ENCODE results near the gene SLC45A3.

Gene SLC45A3

DNA sequence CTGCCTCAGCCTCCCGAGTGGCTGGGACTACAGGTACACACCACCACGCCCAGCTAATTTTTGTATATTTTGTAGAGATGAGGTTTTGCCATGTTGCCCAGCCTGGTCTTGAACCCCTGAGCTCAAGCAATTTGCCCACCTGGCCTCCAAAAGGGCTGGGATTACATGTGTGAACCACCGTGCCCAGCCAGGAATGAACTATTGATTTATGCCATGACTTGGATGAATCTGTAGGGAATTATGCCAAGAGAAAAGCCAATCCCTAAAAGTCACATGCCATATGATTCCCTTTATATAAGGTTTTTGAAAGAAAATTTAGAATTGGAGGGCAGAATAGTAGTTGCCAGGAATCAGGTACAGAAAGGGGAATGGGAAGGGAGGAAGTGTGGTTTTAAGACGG is 19.1 kb upstream of the SLC45A3 start:
- DNase-seq: no peak

- DNase-seq: no peak
These were observed 18.6 kb upstream of the SLC45A3 start for GRCh38 chr1:205698921-205699320.

- DNase-seq: no peak
These were observed 13.2 kb upstream of the SLC45A3 start for GRCh38 chr1:205693421-205693991.

DNA sequence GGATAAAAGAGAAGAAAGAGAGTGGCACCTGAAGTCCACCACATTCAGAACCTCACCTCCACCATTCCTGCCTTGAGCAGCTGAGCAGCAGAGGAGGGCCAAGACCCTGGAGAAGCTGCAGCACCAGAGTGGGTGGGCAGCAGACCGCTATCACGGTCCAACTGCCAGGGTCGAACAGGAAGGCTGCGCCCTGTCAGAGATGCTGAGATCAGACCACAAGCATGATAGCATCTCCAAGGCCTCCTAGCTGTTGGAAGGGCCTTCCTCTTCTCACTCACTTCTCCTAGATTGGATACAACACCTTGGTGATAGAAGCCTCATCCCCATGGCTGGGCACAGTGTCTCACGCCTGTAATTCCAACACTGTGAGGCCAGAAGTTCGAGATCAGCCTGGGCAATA is 12.1 kb upstream of the SLC45A3 start:
- DNase-seq: no peak

DNA sequence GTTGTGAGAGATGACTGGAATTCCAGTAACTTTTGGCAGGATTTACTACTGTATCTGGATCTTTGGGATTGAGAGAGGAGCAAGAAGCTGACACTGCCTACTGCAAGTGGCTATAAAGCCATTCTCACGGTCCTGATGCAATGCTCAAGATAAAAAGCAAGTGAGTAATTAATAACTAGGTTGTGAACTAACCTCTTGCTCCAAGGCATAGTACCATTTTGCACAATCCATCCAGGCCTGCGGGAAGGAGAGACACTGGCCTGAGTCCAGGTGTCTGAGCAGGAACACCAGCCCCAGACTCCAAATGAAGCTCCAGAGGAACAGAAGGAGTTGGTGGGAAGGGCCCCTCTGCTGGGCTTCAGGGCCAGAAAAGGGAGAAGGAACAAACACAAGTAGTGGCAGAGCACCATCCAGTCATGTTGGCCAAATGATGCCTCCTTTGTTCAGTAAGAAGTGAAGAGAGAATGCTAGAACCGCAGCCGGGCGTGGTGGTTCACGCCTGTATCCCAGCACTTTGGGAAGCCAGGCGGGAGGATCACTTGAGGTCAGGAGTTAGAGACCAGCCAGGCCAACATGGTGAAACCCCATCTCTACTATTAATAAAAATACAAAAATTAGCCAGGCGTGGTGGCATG is 9.9 kb upstream of the SLC45A3 start:
- no peak for DNase-seq

- DNase-seq: no peak
These were observed 9.2 kb upstream of the SLC45A3 start for GRCh38 chr1:205689479-205689878.

- no peak for DNase-seq
These were observed 8.1 kb upstream of the SLC45A3 start for GRCh38 chr1:205688171-205689080.

DNA sequence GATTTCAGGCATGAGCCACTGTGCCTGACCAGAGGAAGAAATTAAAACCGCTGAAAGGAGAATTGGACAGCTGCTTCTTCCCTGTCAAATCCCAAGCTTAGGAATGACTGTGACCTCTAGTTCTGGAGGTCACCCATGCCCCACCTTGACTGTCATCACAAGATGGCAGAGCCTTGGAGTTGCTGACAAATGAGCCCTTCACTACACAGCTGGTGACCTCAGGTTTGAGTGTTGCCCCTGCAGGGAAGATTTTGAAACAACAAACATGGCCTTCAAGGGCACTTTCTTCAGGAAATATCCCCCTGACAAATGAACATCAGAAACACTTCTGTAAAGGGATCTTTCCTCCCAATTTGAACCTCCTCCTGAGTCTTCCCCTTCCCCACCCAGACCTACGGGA is 6.9 kb upstream of the SLC45A3 start:
- DNase-seq: no peak

- no peak for DNase-seq
These were observed 1.1 kb upstream of the SLC45A3 start for GRCh38 chr1:205681364-205681763.

DNA sequence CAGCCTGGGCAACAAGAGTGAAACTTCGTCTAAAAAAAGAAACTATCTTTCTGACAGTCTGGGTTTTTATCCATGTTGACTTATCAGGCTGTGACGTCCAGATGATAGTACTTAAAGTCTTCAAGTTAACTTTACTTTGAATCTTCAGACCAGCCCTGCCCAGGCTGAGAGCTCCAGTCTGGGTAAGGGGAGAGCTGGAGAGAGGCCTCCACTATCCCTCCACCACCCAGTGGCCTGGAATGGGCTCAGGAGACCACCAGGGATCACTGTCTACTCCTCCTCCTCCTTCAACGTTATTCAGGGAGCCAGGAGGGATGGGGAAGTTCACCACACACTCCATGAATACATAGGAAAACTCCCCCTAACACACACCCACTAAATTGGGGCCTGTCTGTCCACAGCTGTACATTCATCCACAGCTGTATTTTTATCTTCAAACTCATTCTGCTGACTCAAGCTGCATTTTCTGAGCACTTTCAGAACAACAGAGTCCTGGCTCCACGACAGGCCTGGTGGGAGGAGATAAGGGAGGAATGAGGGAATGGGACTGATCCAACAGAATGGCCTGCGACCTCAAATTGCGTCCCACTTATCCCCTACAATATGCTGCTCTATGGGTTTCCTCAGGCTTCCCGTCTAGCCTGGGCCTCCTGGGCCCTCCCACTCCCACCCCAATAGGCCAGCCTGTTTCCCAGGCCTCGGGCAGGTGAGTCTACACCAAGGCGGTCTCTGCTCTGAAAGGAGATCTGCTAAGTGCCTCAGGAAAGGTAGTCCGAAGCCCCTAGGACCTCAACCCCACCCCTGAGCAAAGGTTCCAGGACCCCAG is 1.8 kb downstream of the SLC45A3 start:
- no peak for DNase-seq

GRCh38 chr1:205677167-205677566 is 3.1 kb downstream of the SLC45A3 start:
- DNase-seq: no peak

DNA sequence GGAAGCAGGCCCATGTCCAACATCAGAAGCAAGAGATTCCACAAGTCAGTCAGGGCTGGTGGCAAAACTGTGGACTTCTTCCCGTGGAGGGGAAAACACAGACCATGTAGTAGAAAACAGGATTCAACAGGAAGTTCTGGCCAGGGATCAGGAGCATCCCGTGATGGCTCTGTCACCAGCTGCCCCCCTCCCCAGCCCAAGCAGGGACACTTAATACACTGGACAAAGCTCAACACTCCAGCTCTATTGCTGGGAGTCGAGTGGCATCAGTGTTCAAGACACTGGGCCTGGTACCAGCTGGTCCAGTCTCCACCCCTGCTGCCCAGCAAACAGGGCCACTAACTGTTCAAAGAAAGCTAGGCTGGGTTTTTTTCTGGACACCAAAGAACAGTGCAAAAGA is 3.7 kb downstream of the SLC45A3 start:
- DNase-seq: no peak

GRCh38 chr1:205676002-205676401 is 4.3 kb downstream of the SLC45A3 start:
- no peak for DNase-seq

GRCh38 chr1:205675247-205675646 is 5.1 kb downstream of the SLC45A3 start:
- DNase-seq: no peak

DNA sequence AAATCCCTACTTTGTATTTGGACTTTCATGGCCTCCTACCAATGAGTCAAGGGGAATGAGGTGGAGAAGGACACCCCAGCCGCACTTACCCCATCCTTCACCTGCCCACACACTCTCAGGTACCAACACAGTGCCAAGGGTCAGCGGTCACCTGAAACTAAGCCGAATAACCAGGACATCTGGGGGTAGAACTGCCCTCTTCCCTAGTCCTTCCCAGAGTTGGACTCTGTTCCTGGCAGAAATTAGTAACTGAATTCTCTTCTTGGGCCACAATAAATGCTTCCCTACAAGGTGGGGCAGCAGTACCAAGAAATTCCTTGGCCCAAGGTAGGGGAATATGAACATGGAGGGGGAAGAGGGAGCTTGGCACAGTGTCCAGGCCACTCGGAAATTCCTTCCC is 7.3 kb downstream of the SLC45A3 start:
- no peak for DNase-seq

GRCh38 chr1:205672395-205672889 is 7.9 kb downstream of the SLC45A3 start:
- no peak for DNase-seq

- no peak for DNase-seq
These were observed 9.5 kb downstream of the SLC45A3 start for GRCh38 chr1:205670611-205671430.

- DNase-seq: no peak
These were observed 10.2 kb downstream of the SLC45A3 start for GRCh38 chr1:205670150-205670446.

DNA sequence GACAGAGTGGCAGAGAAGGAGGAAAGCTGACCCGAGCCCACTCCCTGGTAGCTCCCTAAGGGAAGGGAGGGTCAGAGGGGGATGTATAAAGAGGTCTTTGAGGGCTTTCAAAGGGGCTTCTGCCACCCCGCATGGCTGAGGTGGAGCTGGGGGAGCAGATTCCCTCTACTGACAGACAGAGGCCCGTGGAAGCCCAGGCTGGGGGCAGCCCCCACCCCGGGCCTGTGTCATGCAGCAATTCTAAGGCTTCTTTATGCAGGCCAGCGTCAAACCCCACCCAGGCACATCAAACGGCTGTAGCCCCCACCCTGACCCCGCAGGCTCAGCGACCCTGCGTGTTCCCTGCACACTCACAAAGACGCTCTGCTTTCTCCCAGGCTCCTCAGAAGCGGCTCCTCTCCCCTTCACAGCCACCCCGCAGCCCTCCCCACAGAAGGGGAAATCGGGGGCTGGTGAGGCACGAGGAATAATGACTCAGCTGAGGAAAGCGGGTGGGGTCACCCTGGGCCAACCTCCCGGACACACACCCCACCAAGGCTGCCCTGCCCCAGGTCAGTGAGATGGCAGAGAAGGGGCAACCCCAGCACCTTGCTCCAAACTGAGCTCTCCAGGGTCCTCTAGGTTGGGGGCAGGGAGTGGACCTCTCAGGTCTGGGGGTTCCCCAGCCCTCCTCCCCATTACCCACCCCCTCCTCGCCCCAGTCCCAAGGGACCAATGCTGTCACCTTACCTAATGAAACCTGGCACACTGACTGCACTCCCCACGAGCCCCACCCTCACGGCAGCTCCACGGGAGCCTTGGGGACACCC is 10.8 kb downstream of the SLC45A3 start:
- no peak for DNase-seq

GRCh38 chr1:205668951-205669340 is 11.4 kb downstream of the SLC45A3 start:
- no peak for DNase-seq

- DNase-seq: no peak
These were observed 12.2 kb downstream of the SLC45A3 start for GRCh38 chr1:205667909-205668643.

Measured in CD4-positive, alpha-beta T cell treated with Interleukin-10 for 1 hour (primary cell).